Thyroid gland (tissue), 4 donors: ENCODE measurements around the gene LHX4. TPM values are rescaled to one million over a fixed set of nuclear protein-coding genes. Genes with fewer than 3 reads are reported as not detected.

Experiments
- DNase-seq, 2 donors: peaks; one replicate each; pipeline ENCODE4 v3.0.0-alpha.2; 2019
- H3K27ac ChIP-seq, 3 donors: fragments of 200-600 bp; sonication (generic); 1 replicate in 2 of 3; 2 replicates in 1 of 3; pipeline ENCODE4 v1.5.1; 2016 to 2019; ENCODE audit warnings: mild to moderate bottlenecking in 1 of 3, moderate library complexity in 1 of 3
- H3K27me3 ChIP-seq: fragments of 200-600 bp; sonication (generic); one replicate; pipeline ENCODE4 v1.5.1; 2019
- H3K36me3 ChIP-seq, 2 donors: fragments of 200-600 bp; sonication (generic); one replicate each; pipeline ENCODE4 v1.5.1; 2016 to 2019
- H3K4me1 ChIP-seq, 2 donors: fragments of 200-600 bp; sonication (generic); one replicate each; pipeline ENCODE4 v1.5.1; 2017 to 2019
- H3K4me3 ChIP-seq, 3 donors: fragments of 200-600 bp; sonication (generic); replicated peaks in 1 of 3; 1 replicate in 2 of 3; 2 replicates in 1 of 3; pipeline ENCODE4 v1.5.1; 2016; ENCODE audit warnings: mild to moderate bottlenecking in 1 of 3
- H3K9me3 ChIP-seq: fragments of 200-600 bp; sonication (generic); one replicate; pipeline ENCODE4 v1.5.1; 2017
- CTCF ChIP-seq, 6 experiments: fragments of 200-600 bp in 3 of 6; fragments of 450-650 bp in 3 of 6; sonication (generic) in 3 of 6; IDR thresholded peaks; one replicate each; pipeline ENCODE4 v1.5.1; 2016 to 2019; ENCODE audit warnings: antibody characterized with exemption in 6 of 6, mild to moderate bottlenecking in 2 of 6, inconsistent platforms in 1 of 6, moderate library complexity in 1 of 6
- POLR2A ChIP-seq, 2 donors: fragments of 450-650 bp; IDR thresholded peaks; one replicate each; pipeline ENCODE4 v1.6.1; 2017; ENCODE audit warnings: antibody characterized with exemption in 2 of 2, mild to moderate bottlenecking in 2 of 2, moderate library complexity in 1 of 2
- WGBS, 2 donors: methylation state at CpG; one replicate each; pipeline ENCODE4 v1.1.5; 2017; 5-methylcytosine and 5-hydroxymethylcytosine counted together
- intact Hi-C: fragments of 100-400 bp; cut with DNase I; formaldehyde crosslinking; loops from one replicate; pipeline ENCODE4 v1.15.1; 2023
- total RNA-seq, 4 donors: library from RNA; depleted of rRNA; stranded (reverse); fragments of >200 nt; gene quantifications; one replicate each; pipeline ENCODE4 v1.2.3, GENCODE V29; 2016

Gene LHX4
- total RNA-seq, 4 donors from 2014 or later = not detected

- Histone ChIP-seq H3K36me3 (no peaks in the 10 kb centered on the region), H3K4me1 (no peaks in the 10 kb centered on the region), H3K4me3 (no peak overlapping the region), H3K9me3 (no peaks in the 10 kb centered on the region), H3K27ac (no peak overlapping the region), H3K27me3 (peaks cover 27% of the 10 kb centered on the region)
- no peak for DNase-seq
- 90 to 91% methylated on average over 11 of the region's 11 CpGs for WGBS, 2 donors
- intact Hi-C loops = no loop called here
- TF ChIP-seq CTCF (IDR thresholded peaks at IDR 0.05) (no peak), POLR2A (IDR thresholded peaks at IDR 0.05) (no peak)
Observed at GRCh38 chr1:180243517-180244221, 13.6 kb downstream of the LHX4 start.

GRCh38 chr1:180244840-180245239, 14.8 kb downstream of the LHX4 start:
- DNase-seq = no peak
- intact Hi-C loops = loop anchor here (5.0 kb wide), 1 partner anchor 172 kb away; no protein-coding TSS in a partner anchor

GRCh38 chr1:180246579-180246978, 16.5 kb downstream of the LHX4 start:
- Histone ChIP-seq H3K4me1 (no peaks in the 10 kb centered on the region), H3K9me3 (no peaks in the 10 kb centered on the region), H3K27me3 (peaks cover 3% of the 10 kb centered on the region), H3K27ac (no peak overlapping the region), H3K36me3 (no peaks in the 10 kb centered on the region), H3K4me3 (no peak overlapping the region)
- 87 to 88% methylated on average over 5 of the region's 5 CpGs for WGBS, 2 donors
- DNase-seq = no peak
- no peak for TF ChIP-seq CTCF (IDR thresholded peaks at IDR 0.05)
- no peak for TF ChIP-seq POLR2A (IDR thresholded peaks at IDR 0.05)
- intact Hi-C loops = loop anchor here (5.0 kb wide), 1 partner anchor 171 kb away; no protein-coding TSS in a partner anchor

More at GRCh38 chr1:180244840-180245239, 14.8 kb downstream of the LHX4 start:
- H3K27ac ChIP-seq = no peak overlapping the region
- 82 to 98% methylated on average over 5 to 6 of the region's 6 CpGs for WGBS, 2 donors
- no peaks in the 10 kb centered on the region for H3K9me3 ChIP-seq
- TF ChIP-seq CTCF (IDR thresholded peaks at IDR 0.05) = no peak
- no peak for TF ChIP-seq POLR2A (IDR thresholded peaks at IDR 0.05)
- no peaks in the 10 kb centered on the region for H3K4me1 ChIP-seq
- H3K36me3 ChIP-seq = no peaks in the 10 kb centered on the region
- peaks cover 16% of the 10 kb centered on the region for H3K27me3 ChIP-seq
- H3K4me3 ChIP-seq = no peak overlapping the region

GRCh38 chr1:180247061-180247460, 17.0 kb downstream of the LHX4 start:
- H3K4me3 ChIP-seq = no peak overlapping the region
- no peaks in the 10 kb centered on the region for H3K9me3 ChIP-seq
- H3K4me1 ChIP-seq = no peaks in the 10 kb centered on the region
- WGBS, 2 donors = 78 to 89% methylated on average over 3 of the region's 3 CpGs
- TF ChIP-seq POLR2A (IDR thresholded peaks at IDR 0.05) (no peak), CTCF (IDR thresholded peaks at IDR 0.05) (no peak)
- H3K27me3 ChIP-seq = no peaks in the 10 kb centered on the region
- no peak overlapping the region for H3K27ac ChIP-seq
- no peak for DNase-seq
- intact Hi-C loops = loop anchor here (5.0 kb wide), 1 partner anchor 170 kb away; no protein-coding TSS in a partner anchor
- H3K36me3 ChIP-seq = no peaks in the 10 kb centered on the region

GRCh38 chr1:180247580-180247979, 17.5 kb downstream of the LHX4 start:
- no peaks in the 10 kb centered on the region for H3K27me3 ChIP-seq
- intact Hi-C loops = loop anchor here (5.0 kb wide), 1 partner anchor 170 kb away; no protein-coding TSS in a partner anchor
- TF ChIP-seq POLR2A (IDR thresholded peaks at IDR 0.05) (no peak), CTCF (IDR thresholded peaks at IDR 0.05) (no peak)
- no peak for DNase-seq
- no peaks in the 10 kb centered on the region for H3K9me3 ChIP-seq
- no peak overlapping the region for H3K27ac ChIP-seq
- H3K4me3 ChIP-seq = no peak overlapping the region
- H3K4me1 ChIP-seq = no peaks in the 10 kb centered on the region
- no peaks in the 10 kb centered on the region for H3K36me3 ChIP-seq
- WGBS, 2 donors = 97 to 100% methylated on average over 4 of the region's 4 CpGs
